H1 (cell line): ENCODE measurements around the gene DTX4.

Experiments used
- ATF2 ChIP-seq: IDR thresholded peaks from 2 replicates; pipeline ENCODE4 v1.6.1; 2012; ENCODE audit warnings: low read length, inconsistent platforms
- CEBPB ChIP-seq: IDR thresholded peaks from 2 replicates; pipeline ENCODE4 v1.6.1; 2012; ENCODE audit warnings: low read depth, low read length
- CTCF ChIP-seq, 3 experiments: IDR thresholded peaks; 1 replicate in 2 of 3; 2 replicates in 1 of 3; pipeline versions ENCODE4 v1.5.1 to v1.6.1; 2011; ENCODE audit warnings: low read length in 3 of 3, mild to moderate bottlenecking in 3 of 3, inconsistent platforms in 2 of 3, low read depth in 1 of 3, moderate library complexity in 1 of 3; ENCODE audit not compliant: insufficient read depth in 1 of 3; ENCODE audit errors: control extremely low read depth in 1 of 3
- EZH2 ChIP-seq: fragments of 200-600 bp; sonication (generic); IDR thresholded peaks from 2 replicates; pipeline ENCODE4 v1.7.1; 2012; ENCODE audit warnings: low read depth, mild to moderate bottlenecking, moderate library complexity, low read length, inconsistent platforms; ENCODE audit not compliant: severe bottlenecking
- HDAC6 ChIP-seq: IDR thresholded peaks from one replicate; pipeline ENCODE4 v1.7.1; 2012; ENCODE audit warnings: low read depth, mild to moderate bottlenecking, inconsistent platforms, low read length, moderate library complexity
- JUN ChIP-seq: IDR thresholded peaks from 2 replicates; pipeline ENCODE4 v1.6.1; 2011; ENCODE audit warnings: low read depth, mild to moderate bottlenecking, improper control_type of control experiment, low read length
- KDM5A ChIP-seq: fragments of 200-600 bp; IDR thresholded peaks from 2 replicates; pipeline ENCODE4 v1.7.1; 2012; ENCODE audit warnings: mild to moderate bottlenecking, low read length, inconsistent platforms, mixed read lengths
- POLR2A ChIP-seq, 2 experiments: IDR thresholded peaks; 1 replicate in 1 of 2; 2 replicates in 1 of 2; pipeline ENCODE4 v1.6.1; 2011; ENCODE audit warnings: low read depth in 2 of 2, low read length in 2 of 2, mild to moderate bottlenecking in 2 of 2; ENCODE audit errors: control extremely low read depth in 1 of 2
- RXRA ChIP-seq: IDR thresholded peaks from 2 replicates; pipeline ENCODE4 v1.6.1; 2011; ENCODE audit warnings: low read depth, mild to moderate bottlenecking, low read length, moderate library complexity; ENCODE audit not compliant: insufficient read depth
- SP1 ChIP-seq: IDR thresholded peaks from 2 replicates; pipeline ENCODE4 v1.6.1; 2011; ENCODE audit warnings: low read depth, low read length
- ZNF274 ChIP-seq: IDR thresholded peaks from 2 replicates; pipeline ENCODE4 v1.7.0; 2012; ENCODE audit warnings: low read length, borderline replicate concordance; ENCODE audit errors: extremely low read depth

GRCh38 chr11:59192446-59193020 is 20.6 kb downstream of the DTX4 start:
- TF ChIP-seq CTCF (IDR thresholded peaks at IDR 0.05; ENCODE audit: control extremely low read depth in 1 of 3, insufficient read depth in 1 of 3, low read depth in 1 of 3, low read length in 3 of 3) (no peak), ATF2 (no peak), HDAC6 (no peak), EZH2 (no peak), RXRA (no peak), ZNF274 (no peak), CEBPB (no peak), JUN (no peak), KDM5A (no peak), SP1 (no peak), POLR2A (IDR thresholded peaks at IDR 0.05; ENCODE audit: control extremely low read depth in 1 of 2, low read depth in 2 of 2, low read length in 2 of 2) (no peak)
